HG03432 (cell line): Measurements from ENCODE around the gene CACNA1S.
A peak's percentile ranks its signal among the peaks of the same experiment; 100 is the strongest.

Experiments used
- ATAC-seq: cut with Tn5 transposase; IDR thresholded peaks from one replicate; pipeline ENCODE4 v1.9.1; 2021; ENCODE audit warnings: mild to moderate bottlenecking, moderate library complexity; ENCODE audit not compliant: unreplicated experiment

Gene CACNA1S

DNA sequence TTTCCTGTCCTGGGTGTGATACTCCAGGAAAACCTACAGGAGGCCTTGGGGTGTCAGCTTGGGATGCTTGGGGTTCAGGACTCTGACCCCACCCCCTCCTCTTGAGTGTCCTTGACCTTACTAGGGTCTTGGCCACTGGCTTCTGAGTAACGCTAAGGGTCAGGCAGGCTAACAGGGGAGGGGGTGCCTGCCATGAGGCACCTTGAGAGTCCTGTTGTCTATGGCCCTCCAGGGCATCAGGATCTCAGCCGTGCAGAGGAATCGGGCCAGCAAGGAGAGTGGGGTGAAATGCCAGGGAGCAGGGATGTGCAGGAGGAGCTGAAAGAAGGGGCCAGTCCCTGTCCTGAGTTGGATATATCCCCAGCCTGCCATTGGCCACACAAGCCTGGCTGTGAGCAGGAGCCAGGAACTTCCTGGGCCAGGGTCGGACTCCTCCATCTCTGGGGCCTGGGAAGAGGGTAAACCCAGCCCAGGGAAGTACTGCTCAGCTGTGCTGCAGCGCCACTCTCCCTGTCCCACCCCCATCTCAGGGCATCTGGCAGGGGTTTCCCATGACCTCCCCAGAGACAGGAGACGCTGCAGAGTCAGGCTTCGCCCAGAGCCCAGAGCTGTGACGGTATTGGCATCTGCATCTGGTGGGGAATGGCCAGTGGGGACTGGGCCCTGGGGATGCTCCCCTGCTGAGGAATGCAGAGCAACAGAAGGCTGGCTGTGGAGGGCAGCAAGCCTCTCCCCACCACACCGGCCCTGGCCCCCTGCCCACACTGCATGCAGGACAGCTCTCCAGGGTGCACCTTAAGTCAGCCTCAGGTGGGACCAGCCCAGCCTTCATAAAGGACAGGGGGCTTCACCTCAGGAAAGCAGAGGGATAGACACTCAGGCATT, 95.0 kb downstream of the CACNA1S start:
- peak; percentile 34 for ATAC-seq

DNA sequence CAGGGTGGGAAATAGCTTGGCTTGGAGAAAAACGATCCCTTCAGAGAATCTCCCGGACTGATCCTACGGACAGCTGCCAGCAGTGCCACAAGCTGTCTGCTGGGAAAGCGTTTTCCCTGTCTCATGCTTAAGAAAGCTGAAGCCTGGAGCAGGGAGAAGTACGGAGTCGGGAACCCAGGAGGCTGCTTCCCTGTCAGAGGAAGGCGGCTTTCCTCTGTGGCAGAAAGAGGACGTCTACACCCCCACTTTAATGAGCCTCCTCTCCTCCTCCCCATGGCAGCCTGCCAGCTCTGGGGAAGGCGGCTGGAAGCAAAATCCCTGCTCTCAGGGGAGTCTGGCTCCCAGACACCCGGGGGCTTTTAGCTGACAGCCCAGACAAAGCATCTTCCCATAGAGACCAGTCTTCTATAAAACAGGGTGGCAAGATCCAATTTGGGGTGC, 96.0 kb downstream of the CACNA1S start:
- ATAC-seq = no peak

DNA sequence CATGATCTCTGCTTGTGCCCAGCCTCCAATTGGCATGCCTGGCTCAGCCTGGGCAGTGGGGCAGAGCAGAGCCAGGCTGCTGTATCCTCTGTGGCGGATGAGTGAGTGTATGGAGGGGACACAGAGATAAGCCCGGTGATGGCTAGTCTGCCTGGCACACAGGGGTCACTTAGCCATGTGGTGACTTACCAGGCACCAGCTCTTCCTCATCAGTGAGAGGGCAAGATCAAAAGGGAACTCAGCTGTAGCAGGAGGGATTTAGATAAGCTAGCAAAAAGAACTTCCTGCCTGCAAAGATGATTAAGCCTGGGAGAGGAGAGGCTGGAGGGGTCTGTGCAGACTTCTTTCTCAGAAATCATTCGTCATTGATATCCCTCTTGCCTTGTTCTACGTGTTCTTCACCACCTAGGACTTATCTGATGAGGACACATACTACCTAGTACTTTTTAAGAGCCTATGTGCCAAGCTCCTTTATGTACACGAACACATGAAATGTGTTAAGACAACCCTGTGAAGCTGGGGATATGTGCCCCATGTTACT, 96.6 kb downstream of the CACNA1S start:
- no peak for ATAC-seq

DNA sequence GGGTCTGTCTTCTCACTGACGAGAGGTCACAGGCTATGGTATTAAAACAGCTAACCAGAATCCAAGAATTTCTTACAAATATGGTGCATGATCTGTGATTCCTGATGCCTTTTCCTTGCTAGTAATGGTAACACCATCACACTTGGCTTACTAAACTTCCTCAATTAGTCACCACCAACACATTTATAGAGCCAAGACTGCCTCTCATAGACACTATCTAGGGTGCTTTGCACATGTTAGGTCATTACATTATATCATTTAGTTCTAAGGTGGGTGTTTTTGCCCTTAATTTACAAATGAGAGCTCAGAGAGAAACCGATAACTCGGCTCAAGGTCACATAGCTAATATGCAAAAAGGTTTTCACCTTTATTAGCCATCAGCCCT, 97.4 kb downstream of the CACNA1S start:
- ATAC-seq = no peak

DNA sequence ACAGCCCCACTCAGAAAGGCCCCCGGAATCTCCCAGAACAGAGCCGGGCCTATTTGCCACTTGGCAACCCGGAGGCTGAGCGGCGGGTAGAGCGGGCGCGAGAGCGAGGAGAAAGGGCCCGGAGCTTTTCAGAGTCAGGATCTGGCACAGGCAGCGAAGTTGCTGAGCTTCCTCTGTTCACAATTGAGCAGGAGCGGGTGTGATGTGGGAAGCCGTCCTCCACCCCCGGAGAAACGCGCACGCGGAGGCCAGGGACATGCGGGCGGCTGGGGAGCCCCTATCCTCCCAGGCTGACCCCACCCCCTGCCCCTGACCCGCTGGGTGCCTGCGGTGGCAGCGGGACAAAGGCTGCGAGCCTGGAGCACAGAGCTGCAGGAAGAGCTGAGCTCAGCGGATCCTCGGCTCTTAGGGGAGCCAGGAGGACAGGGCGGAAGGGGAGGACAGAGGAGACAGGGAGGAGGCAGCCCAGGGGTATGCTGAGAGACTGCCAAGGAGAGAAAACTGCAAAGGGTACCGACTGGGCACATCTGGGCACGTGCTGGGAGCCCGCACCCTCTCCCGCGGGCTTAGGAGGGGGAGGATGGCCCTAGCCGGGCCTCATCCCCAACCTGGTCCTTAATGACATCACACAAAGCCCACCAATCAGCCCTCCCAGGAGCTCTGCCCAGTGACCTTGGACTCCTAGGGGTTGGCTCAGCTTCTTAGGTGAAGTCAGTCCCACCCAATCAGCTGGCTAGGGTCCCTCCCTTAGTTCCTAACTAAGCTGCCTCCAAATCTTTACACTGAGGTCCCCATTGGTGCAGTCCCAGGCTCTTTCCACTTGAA, 98.0 kb downstream of the CACNA1S start:
- ATAC-seq = no peak

DNA sequence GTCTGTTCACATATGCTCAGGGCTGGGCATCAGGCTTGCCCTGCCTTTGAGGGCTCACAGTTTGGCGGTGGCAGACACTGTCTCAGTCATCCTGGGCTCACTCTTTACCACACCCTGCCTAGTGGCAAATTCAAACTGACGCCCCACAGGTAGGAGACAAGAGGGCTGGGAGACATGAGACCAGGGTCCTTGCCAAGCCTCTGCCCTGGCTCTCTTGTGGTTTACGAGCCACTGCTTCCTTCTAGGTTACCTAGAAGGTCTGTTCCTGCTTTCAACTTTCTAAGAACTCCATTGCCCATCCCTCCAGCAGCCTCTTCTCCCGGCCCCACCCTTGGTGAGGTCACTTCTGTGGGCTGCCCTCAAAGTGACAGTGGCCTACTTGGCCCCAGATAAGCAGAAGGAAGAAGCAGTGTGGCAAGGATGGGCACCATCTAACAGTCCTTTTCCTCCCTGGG, 99.2 kb downstream of the CACNA1S start:
- no peak for ATAC-seq

DNA sequence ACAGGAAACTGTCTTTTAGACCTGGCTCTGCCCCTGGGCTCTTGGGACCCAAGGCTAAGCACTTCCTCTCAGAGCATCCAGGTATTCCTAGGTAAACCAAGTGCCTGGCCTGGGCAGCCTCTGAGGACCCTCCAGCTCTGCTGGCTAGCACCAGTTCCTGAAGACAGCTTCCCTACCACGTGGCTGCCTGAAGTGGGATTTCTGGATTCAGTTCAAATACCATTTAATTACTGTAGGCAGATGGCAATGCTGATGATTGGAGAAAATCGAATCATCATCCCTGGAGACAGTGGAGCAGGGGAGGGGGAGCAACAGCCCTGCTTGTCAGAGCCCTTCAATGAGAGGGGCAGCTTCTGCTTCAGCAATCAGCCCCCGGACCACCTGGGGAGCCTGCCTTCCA, 100.6 kb downstream of the CACNA1S start:
- no peak for ATAC-seq

DNA sequence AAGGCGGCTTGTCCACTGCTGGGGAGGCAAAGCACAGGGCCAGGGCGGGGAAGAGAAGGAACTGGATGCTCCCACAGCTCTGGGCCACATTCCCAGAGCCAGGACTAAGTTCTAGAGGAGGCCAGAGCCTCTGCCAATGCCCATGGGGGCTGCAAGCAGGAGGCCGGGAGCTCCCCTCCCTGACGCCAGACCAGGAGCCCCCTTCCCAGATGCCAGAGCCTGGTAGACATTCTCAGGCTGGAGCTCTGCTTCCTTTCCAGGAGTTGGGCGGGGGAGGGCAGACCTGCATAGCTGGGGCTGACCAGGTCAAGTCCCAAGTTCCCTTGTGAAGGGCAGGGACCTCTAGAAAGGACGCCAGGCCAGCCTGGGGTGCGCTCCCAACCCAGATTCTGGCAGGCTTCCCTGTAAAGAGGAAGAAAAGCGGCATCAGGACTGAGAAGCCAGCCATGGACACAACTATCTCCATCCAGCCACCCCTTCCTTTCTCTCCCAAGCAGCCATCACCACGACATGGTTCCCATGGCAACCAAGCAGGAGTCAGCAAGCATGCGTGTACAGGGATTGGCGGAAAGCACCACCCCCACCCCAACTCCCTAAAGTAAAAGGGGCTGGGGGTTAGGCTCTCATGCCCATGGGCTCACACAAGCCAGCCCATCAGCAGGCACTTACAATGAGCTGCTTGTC, 102.1 kb downstream of the CACNA1S start:
- ATAC-seq = no peak

DNA sequence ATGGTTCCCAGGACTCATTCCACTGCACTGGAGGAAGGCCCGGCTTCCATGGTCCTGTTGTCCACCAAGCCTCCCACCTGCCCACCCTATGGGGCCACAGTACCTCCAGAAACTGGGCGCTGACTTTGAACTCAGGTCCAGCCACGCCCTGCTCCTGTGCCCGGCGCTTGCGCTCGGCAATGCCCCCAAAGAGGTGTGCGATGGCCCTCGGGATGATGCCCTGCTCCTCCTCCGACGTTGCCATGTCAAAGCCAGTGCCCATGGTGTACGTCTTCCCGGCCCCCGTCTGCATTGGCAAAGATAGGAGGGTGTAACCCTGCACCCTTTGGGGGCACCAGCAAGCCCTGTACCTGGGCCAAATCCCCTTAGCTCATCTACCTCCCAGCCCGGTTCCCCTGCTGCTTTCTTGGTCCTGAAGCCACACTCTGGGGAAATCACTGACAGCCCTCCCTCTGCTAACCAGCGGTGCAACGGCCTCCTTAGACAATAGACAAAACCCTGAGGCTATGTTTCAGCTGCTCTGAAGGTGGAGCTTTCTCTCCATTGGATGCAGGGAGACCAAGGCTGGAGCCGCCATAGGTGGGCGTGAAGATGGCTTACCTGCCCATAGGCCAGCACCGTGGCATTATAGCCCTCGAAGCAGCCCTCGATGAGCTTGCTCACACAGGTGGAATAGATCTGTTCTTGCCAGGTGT, 103.4 kb downstream of the CACNA1S start:
- no peak for ATAC-seq

DNA sequence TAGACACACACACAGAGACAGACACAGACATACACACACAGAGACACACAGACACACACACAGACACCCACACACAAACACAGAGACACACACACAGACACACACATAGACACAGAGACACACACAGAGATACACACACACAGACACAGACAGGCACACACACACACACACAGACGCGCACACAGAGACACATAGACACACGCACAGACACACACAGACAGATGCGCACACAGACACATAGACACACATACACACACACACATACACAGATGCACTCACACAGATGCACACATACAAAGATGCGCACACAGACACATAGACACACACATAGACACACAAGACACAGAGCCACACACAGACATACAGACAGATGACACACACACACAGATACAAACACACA, 104.7 kb downstream of the CACNA1S start:
- no peak for ATAC-seq

DNA sequence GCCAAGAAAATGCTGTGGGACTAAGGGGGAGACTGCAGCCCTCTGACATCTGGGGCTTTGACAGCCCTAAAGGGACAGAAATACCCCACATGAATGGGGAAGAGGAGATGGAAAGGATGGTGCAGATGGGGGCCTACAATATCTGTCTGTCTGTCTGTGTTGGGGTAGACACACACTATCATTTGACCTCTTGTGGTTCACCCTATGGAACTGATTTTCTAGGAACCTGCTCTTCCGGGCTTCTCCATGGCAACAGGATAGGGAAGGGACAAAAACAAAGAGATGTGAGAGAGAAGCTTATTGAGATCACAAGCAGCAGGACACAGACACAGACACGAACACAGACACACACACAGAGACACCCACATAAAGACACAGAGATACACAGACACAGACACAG, 105.8 kb downstream of the CACNA1S start:
- no peak for ATAC-seq

DNA sequence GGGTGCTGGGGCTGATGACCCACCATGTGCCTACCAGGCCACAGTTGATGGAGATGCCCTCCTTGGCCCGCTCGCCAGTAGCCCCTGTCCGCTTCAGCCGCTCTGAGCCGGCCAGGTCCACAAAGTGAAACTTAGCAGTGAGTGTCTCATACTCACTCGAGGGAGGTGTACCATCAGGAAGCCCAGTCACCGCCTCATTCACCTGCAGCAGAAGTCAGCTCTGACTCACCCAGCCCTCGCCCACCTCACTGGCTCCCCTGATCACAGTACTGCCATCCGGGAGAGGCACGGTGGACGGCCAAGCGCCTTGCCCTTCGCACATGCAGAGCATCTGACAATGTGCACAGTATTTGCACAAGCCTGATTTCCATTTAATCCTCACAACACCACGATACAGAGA, 107.5 kb downstream of the CACNA1S start:
- no peak for ATAC-seq

DNA sequence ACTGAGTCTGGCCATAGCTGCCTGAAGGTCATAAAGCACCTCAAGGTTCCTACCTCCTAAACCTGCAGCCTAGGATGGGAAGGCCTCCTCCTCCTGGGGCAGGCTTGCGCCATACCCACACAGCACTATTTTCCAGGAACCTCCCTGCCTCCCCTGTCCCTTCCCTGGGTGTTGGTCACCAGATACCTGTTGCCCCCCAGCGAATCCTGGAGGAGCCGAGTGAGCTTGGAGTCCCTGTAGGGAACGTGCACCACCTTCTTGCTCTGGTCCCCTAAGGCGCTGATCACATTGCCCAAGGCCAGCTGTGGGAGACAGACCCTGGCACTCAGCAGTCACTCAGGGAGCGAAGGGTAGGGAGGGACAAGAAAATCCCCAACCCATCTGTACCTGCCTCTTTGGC, 108.1 kb downstream of the CACNA1S start:
- ATAC-seq = no peak

DNA sequence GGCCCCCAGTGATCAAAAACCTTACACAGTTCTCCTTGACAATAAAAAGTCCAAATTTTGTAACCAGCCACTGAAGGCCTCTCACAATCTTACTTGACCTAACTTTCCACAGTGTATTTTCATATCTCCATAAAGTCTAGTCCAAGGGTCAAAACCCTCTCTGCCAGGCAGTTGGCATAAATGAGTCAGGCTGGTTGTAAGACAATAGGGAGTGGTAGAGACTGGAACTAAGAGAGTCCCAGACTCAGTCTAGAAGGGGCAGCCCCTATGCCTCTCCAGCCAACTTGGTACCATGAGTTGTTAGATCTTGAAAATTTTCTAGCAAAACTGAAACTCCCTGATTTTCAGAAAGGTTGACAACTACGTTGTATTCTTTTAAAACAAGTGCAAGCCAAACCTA, 109.7 kb downstream of the CACNA1S start:
- no peak for ATAC-seq

DNA sequence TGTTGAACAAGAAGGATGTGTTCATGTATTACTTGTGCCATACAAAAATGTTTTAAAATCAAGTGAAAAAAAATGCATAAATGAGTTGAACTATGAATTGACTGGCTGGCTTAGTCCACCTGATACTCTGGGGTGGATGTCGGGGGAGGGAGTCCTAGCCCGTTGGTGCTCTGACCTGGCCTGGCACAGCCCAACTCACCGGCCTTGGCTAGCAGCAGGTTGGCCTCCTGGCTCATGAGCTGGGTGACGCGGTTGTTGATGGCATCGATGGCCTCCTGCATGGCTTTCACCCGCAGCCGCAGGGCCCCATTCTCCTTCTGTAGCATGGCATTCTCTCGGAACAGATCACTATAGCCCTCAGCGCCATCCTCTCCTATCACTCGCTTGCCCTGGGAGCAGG, 110.3 kb downstream of the CACNA1S start:
- ATAC-seq = no peak

DNA sequence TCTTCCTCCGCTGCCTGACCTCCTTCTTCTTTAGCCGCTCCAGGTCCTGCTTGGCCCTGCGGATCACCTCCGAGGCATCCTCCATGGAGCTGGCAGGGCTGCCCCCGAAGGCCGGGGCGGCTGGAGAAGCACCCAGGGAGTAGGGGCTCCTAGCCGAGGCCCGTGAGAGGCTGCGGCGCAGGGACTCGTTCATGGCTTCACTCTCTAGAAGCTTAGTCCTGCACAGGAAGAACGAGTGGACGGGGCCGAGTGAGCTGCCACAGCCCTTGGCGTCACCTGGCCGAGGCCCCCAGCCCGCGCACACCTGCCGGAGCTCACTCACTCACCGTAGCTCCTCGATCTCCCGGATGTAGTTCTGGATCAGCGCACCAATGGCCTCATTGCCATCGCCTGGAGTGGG, 111.8 kb downstream of the CACNA1S start:
- no peak for ATAC-seq

DNA sequence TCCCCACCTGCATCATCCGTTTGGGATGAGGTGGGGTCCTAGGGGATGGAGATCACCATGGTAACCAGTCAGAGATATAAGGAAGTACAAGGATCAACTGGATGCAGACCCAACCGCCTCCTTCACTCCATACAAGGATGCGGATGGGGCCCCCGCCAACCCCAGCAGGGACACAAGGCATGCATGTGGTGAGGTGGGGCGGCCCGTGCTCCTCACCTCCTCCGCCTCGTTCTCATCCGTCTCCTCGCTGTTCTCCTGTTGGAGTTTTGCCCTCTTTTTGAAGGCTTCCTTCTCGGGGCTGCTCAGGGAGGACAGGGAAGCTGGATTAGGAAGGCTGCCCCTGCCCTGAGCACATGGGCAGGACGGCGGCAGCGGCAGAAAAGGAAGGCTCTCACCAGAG, 112.6 kb downstream of the CACNA1S start:
- ATAC-seq = no peak

DNA sequence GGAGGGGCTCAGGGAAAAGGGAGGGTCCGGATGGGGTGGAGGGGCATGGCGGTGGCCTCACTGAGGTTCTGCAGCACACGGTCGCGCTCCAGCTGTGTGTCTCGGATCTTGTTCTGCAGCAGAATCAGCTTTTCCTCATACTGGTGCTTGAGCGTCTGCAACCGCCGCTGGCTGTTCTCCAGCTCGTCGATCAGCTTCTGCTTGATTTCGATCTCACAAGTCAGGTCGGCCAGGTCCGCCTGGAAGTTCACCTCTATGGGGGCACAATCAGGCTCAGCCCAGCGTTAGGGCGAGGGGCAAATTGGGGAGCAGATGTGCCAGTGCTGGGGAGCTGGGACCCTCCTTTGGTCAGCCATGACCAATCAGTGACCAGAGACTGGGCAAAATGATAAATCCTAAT, 113.9 kb downstream of the CACNA1S start:
- no peak for ATAC-seq

DNA sequence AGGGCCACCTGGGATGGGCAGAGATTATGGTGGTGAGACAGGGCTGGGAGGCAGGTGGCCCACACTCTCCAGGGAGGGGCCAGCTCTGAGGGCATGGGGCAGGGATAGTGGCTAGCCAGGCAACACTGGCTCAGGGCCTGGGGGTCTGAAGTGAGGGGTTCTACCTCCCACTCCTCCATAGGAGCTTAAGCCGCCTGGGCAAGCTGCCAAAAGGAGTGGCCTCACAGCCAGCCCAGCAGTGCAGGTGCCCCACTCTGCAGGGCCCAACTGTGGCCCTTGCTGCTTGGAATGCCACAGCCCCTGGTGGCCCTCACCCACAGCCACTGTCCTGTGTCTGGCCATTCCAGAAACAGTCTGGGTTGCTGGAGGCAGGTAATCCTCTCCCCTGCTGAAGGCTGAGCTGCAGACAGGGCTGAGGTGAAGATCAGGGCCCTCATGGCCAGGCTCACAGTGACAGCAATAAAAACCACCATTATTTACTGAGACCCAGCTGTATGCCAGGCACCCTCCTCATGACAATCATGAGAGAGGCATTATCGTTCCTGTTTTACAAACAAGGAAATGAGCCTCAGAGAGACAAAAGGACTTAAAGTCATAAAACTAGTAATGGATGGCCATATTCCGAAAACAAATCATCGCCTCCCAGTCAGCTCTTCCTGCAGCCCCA, 119.7 kb downstream of the CACNA1S start:
- ATAC-seq = no peak

DNA sequence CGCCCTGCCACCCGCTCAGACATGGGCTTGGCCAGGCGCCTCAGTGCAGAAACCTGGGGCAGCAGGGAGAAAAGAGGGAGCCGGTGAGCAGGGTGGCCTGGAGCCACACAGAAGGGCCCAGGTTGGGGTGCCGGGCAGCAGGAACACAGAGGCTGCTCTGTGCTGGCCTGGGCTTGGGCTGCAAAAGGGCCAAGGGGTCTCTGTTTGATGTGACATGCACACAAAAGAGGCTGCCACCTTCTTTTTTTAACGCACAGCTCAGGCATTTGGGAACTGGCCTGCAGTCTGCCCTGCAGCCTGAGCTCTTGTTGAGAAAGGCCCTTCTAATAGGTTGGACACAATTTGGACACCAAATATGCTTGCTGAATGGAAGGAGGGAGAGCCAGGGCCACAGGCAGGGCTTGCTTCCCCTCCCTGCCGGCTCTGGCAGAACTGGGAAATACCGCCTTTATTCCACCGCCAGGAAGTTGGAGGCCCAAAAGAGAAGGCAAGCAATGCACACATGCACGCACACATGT, 121.1 kb downstream of the CACNA1S start:
- no peak for ATAC-seq
